Measurements from ENCODE around the gene DAD1.
A peak's percentile ranks its signal among the peaks of the same experiment; 100 is the strongest.
"Not testable (repeated sequence)": the region's sequence is repeated elsewhere in the genome, so short reads cannot be mapped to it uniquely, and the experiment has no call there.

DAD1 gene

GRCh38 chr14:22567437-22567836, 21.6 kb downstream of the DAD1 start:
- DNase-seq (ENCODE audit: low read depth) = no peak

GRCh38 chr14:22566845-22567244, 22.2 kb downstream of the DAD1 start:
- DNase-seq (ENCODE audit: low read depth) = no peak

- not testable (repeated sequence) for DNase-seq (ENCODE audit: low read depth)
Observed at GRCh38 chr14:22566266-22566665, 22.8 kb downstream of the DAD1 start.

GRCh38 chr14:22565391-22565945, 23.6 kb downstream of the DAD1 start:
- DNase-seq (ENCODE audit: low read depth) = no peak

GRCh38 chr14:22564463-22564862, 24.6 kb downstream of the DAD1 start:
- DNase-seq (ENCODE audit: low read depth) = no peak

- DNase-seq (ENCODE audit: low read depth) = peak; percentile 55
Observed at GRCh38 chr14:22563987-22564386, 25.0 kb downstream of the DAD1 start.

GRCh38 chr14:22561661-22562579, 27.1 kb downstream of the DAD1 start:
- DNase-seq (ENCODE audit: low read depth) = peak; percentile 35

- DNase-seq (ENCODE audit: low read depth) = no peak
Observed at GRCh38 chr14:22561366-22561660, 27.7 kb downstream of the DAD1 start.

GRCh38 chr14:22560662-22561365, 28.2 kb downstream of the DAD1 start:
- no peak for DNase-seq (ENCODE audit: low read depth)

- no peak for DNase-seq (ENCODE audit: low read depth)
Observed at GRCh38 chr14:22559041-22559440, 30.0 kb downstream of the DAD1 start.

GRCh38 chr14:22558221-22558913, 30.7 kb downstream of the DAD1 start:
- DNase-seq (ENCODE audit: low read depth) = no peak

GRCh38 chr14:22557846-22558220, 31.2 kb downstream of the DAD1 start:
- no peak for DNase-seq (ENCODE audit: low read depth)

GRCh38 chr14:22556990-22557623, 31.9 kb downstream of the DAD1 start:
- DNase-seq (ENCODE audit: low read depth) = peak; percentile 58

- peak; percentile 97 for DNase-seq (ENCODE audit: low read depth)
Observed at GRCh38 chr14:22556021-22556989, 32.7 kb downstream of the DAD1 start.

- peak; percentile 58 for DNase-seq (ENCODE audit: low read depth)
Observed at GRCh38 chr14:22555384-22556011, 33.5 kb downstream of the DAD1 start.

GRCh38 chr14:22554498-22555383, 34.3 kb downstream of the DAD1 start:
- no peak for DNase-seq (ENCODE audit: low read depth)

GRCh38 chr14:22553861-22554497, 35.0 kb downstream of the DAD1 start:
- not testable (repeated sequence) for DNase-seq (ENCODE audit: low read depth)

GRCh38 chr14:22553445-22553844, 35.6 kb downstream of the DAD1 start:
- no peak for DNase-seq (ENCODE audit: low read depth)

- no peak for DNase-seq (ENCODE audit: low read depth)
Observed at GRCh38 chr14:22552827-22553076, 36.3 kb downstream of the DAD1 start.

Data from iris pigment epithelial cell (primary cell).